IMR-90 (cell line): ENCODE results near the gene IRF6. TPM values are rescaled to one million over a fixed set of nuclear protein-coding genes. Genes with fewer than 3 reads are reported as not detected.

Experiments used
- ATAC-seq: fragments of 200-7000 bp; cut with Tn5 transposase; 2 replicates; pipeline ENCODE4 v1.9.1; 2020; ENCODE audit warnings: low read depth, mild to moderate bottlenecking, moderate library complexity
- BruUV-seq: library from RNA; stranded (reverse); fragments of 400-500 nt; replicated peaks from 2 replicates; lab custom pipeline; 2021; lab: Mats Ljungman, UMichigan
- CTCF ChIA-PET: fragments of 300-600 bp; formaldehyde crosslinking; extraction: SDS; loops from one replicate; lab custom pipeline; 2021; ENCODE audit warnings: antibody characterized with exemption; lab: Yijun Ruan, JAX
- POLR2A ChIA-PET: fragments of 300-600 bp; sonication (Branson Sonifier 250); formaldehyde crosslinking; loops from one replicate; lab custom pipeline; 2022; ENCODE audit warnings: antibody characterized with exemption; ENCODE audit not compliant: unreplicated experiment; lab: Charles Lee
- DNase-seq: peaks from one replicate; pipeline ENCODE4 v3.0.0; 2013
- H2AFZ ChIP-seq: replicated peaks from 2 replicates; pipeline ENCODE3; 2013; ENCODE audit warnings: low read length, mild to moderate bottlenecking; ENCODE audit not compliant: poor library complexity
- H2AK5ac ChIP-seq: 2 replicates; pipeline ENCODE4 v1.6.1; 2013; ENCODE audit warnings: low read depth, low read length, inconsistent platforms
- H2AK9ac ChIP-seq: replicated peaks from 2 replicates; pipeline ENCODE3; 2013; ENCODE audit warnings: mild to moderate bottlenecking, low read depth, low read length, moderate library complexity; ENCODE audit not compliant: poor library complexity
- H2BK120ac ChIP-seq: 2 replicates; pipeline ENCODE4 v1.6.1; 2013; ENCODE audit warnings: low read depth, low read length, inconsistent platforms
- H2BK15ac ChIP-seq: 3 replicates; pipeline ENCODE4 v1.6.1; 2013; ENCODE audit warnings: low read depth, low read length, inconsistent platforms
- H2BK20ac ChIP-seq: 2 replicates; pipeline ENCODE4 v1.6.1; 2013; ENCODE audit warnings: low read depth, mild to moderate bottlenecking, inconsistent platforms, low read length, moderate library complexity
- H2BK5ac ChIP-seq: 2 replicates; pipeline ENCODE4 v1.6.1; 2013; ENCODE audit warnings: mild to moderate bottlenecking, low read depth, low read length, inconsistent platforms; ENCODE audit not compliant: poor library complexity, severe bottlenecking
- H3K14ac ChIP-seq: replicated peaks from 2 replicates; pipeline ENCODE4 v1.6.1; 2013; ENCODE audit warnings: low read depth, low read length, inconsistent platforms
- H3K18ac ChIP-seq: 2 replicates; pipeline ENCODE4 v1.6.1; 2013; ENCODE audit warnings: low read depth, low read length, control low read depth
- H3K23ac ChIP-seq: 2 replicates; pipeline ENCODE4 v1.6.1; 2013; ENCODE audit warnings: low read depth, low read length, inconsistent platforms
- H3K27ac ChIP-seq: 2 replicates; pipeline ENCODE4 v1.5.1; 2013; ENCODE audit warnings: mild to moderate bottlenecking, control low read depth, low read length; ENCODE audit not compliant: insufficient read depth
- H3K27me3 ChIP-seq: 2 replicates; pipeline ENCODE4 v1.6.1; 2013; ENCODE audit warnings: low read length; ENCODE audit not compliant: control insufficient read depth, insufficient read depth
- H3K36me3 ChIP-seq: 2 replicates; pipeline ENCODE4 v1.6.1; 2013; ENCODE audit warnings: low read length, mixed read lengths; ENCODE audit not compliant: control insufficient read depth, insufficient read depth
- H3K4ac ChIP-seq: 2 replicates; pipeline ENCODE4 v1.6.1; 2013; ENCODE audit warnings: low read depth, low read length, inconsistent platforms
- H3K4me1 ChIP-seq: 2 replicates; pipeline ENCODE4 v1.6.1; 2013; ENCODE audit warnings: low read length, mixed read lengths; ENCODE audit not compliant: control insufficient read depth, insufficient read depth
- H3K4me2 ChIP-seq: 2 replicates; pipeline ENCODE4 v1.6.1; 2013; ENCODE audit warnings: low read depth, mild to moderate bottlenecking, control low read depth, low read length, moderate library complexity
- H3K4me3 ChIP-seq: 2 replicates; pipeline ENCODE4 v1.5.1; 2013; ENCODE audit warnings: low read depth, mild to moderate bottlenecking, control low read depth, low read length, moderate library complexity; ENCODE audit not compliant: insufficient read depth
- H3K56ac ChIP-seq: 2 replicates; pipeline ENCODE4 v1.6.1; 2013; ENCODE audit warnings: low read length, inconsistent platforms; ENCODE audit not compliant: insufficient read depth; ENCODE audit errors: extremely low read depth
- H3K79me1 ChIP-seq, 2 experiments: 2 replicates each; pipeline ENCODE4 v1.6.1; 2013; ENCODE audit warnings: low read length in 2 of 2, inconsistent platforms in 1 of 2, low read depth in 1 of 2
- H3K9ac ChIP-seq: 2 replicates; pipeline ENCODE4 v1.6.1; 2013; ENCODE audit warnings: low read depth, low read length, control low read depth
- H3K9me1 ChIP-seq: 2 replicates; pipeline ENCODE4 v1.6.1; 2013; ENCODE audit warnings: low read length, inconsistent platforms; ENCODE audit not compliant: insufficient read depth
- H3K9me3 ChIP-seq: 2 replicates; pipeline ENCODE4 v1.6.1; 2013; ENCODE audit warnings: low read length; ENCODE audit not compliant: control insufficient read depth, insufficient read depth
- H4K20me1 ChIP-seq: 2 replicates; pipeline ENCODE4 v1.6.1; 2013; ENCODE audit warnings: low read length, inconsistent platforms; ENCODE audit not compliant: insufficient read depth
- H4K5ac ChIP-seq: 2 replicates; pipeline ENCODE4 v1.6.1; 2013; ENCODE audit warnings: mild to moderate bottlenecking, low read depth, low read length, control low read depth
- H4K8ac ChIP-seq, 2 experiments: 2 replicates each; pipeline ENCODE4 v1.6.1; 2013; ENCODE audit warnings: low read depth in 2 of 2, low read length in 2 of 2, control low read depth in 1 of 2, inconsistent platforms in 1 of 2
- H4K91ac ChIP-seq: 2 replicates; pipeline ENCODE4 v1.6.1; 2013; ENCODE audit warnings: low read depth, low read length, inconsistent platforms; ENCODE audit not compliant: insufficient read depth
- BHLHE40 ChIP-seq: fragments of 150-350 bp; IDR thresholded peaks from 2 replicates; pipeline ENCODE4 v1.6.1; 2016; ENCODE audit warnings: mild to moderate bottlenecking, low read depth, low read length
- CEBPB ChIP-seq: IDR thresholded peaks from 2 replicates; pipeline ENCODE4 v1.6.1; 2012; ENCODE audit warnings: low read depth, low read length, improper control_type of control experiment
- CTCF ChIP-seq: conservative IDR thresholded peaks from 2 replicates; pipeline ENCODE4 v1.5.1; 2012; ENCODE audit warnings: mild to moderate bottlenecking, low read depth, low read length, improper control_type of control experiment
- FOS ChIP-seq: fragments of 150-350 bp; IDR thresholded peaks from 2 replicates; pipeline ENCODE4 v1.6.1; 2016; ENCODE audit warnings: low read depth, low read length
- MAFK ChIP-seq: IDR thresholded peaks from 2 replicates; pipeline ENCODE4 v1.6.1; 2012; ENCODE audit warnings: low read depth, low read length, improper control_type of control experiment
- MXI1 ChIP-seq: IDR thresholded peaks from 2 replicates; pipeline ENCODE4 v1.6.1; 2012; ENCODE audit warnings: low read depth, mild to moderate bottlenecking, low read length, moderate library complexity, borderline replicate concordance
- NFE2L2 ChIP-seq: fragments of 150-350 bp; IDR thresholded peaks from 2 replicates; pipeline ENCODE4 v1.6.1; 2016; ENCODE audit warnings: low read depth, mild to moderate bottlenecking, low read length
- POLR2A ChIP-seq: IDR thresholded peaks from 2 replicates; pipeline ENCODE4 v1.6.1; 2012; ENCODE audit warnings: mild to moderate bottlenecking, low read depth, low read length
- RAD21 ChIP-seq: IDR thresholded peaks from 2 replicates; pipeline ENCODE4 v1.6.1; 2012; ENCODE audit warnings: low read length, improper control_type of control experiment
- RCOR1 ChIP-seq: IDR thresholded peaks from 2 replicates; pipeline ENCODE4 v1.6.1; 2012; ENCODE audit warnings: mild to moderate bottlenecking, low read length, improper control_type of control experiment; ENCODE audit not compliant: insufficient replicate concordance
- RFX5 ChIP-seq: IDR thresholded peaks from 2 replicates; pipeline ENCODE4 v1.8.0; 2012; ENCODE audit warnings: low read depth, mild to moderate bottlenecking, low read length, moderate library complexity
- SMC3 ChIP-seq: fragments of 150-350 bp; IDR thresholded peaks from 2 replicates; pipeline ENCODE4 v1.6.1; 2016; ENCODE audit warnings: low read depth, mild to moderate bottlenecking, antibody characterized with exemption, low read length, moderate library complexity
- USF2 ChIP-seq: fragments of 150-350 bp; IDR thresholded peaks from 2 replicates; pipeline ENCODE4 v1.6.1; 2017; ENCODE audit warnings: mild to moderate bottlenecking, antibody characterized with exemption, low read length, low read depth
- WGBS, 2 experiments: methylation state at CpG; one replicate each; pipeline versions ENCODE4 v1.1.5 to v1.1.7; 2013; ENCODE audit warnings: missing lambda C conversion rate in 2 of 2; ENCODE audit not compliant: insufficient read length in 1 of 2; ENCODE audit errors: extremely low coverage in 2 of 2; 5-methylcytosine and 5-hydroxymethylcytosine counted together
- dilution Hi-C: fragments of 300-500 bp; cut with HindIII; formaldehyde crosslinking; loops from one replicate; pipeline ENCODE4 v1.14.3; 2018; ENCODE audit warnings: low sequenced_read_pairs; ENCODE audit not compliant: unreplicated experiment
- in situ Hi-C: fragments of 300-500 bp; cut with MboI; formaldehyde crosslinking; loops from 3 replicates; pipeline ENCODE4 v1.14.3; 2019; ENCODE audit warnings: low sequenced_read_pairs, inconsistent platforms, mixed read lengths
- intact Hi-C: fragments of 100-400 bp; cut with micrococcal nuclease; formaldehyde crosslinking; loops from 2 replicates; pipeline ENCODE4 v1.10.0; 2022
- polyA plus RNA-seq, 3 experiments: library from polyadenylated mRNA; depleted of rRNA; stranded (reverse); fragments of >200 nt; gene quantifications; 2 replicates each; pipeline ENCODE4 v1.2.3, GENCODE V29; 2012; ENCODE audit warnings: low replicate concordance in 1 of 3
- total RNA-seq: library from RNA; depleted of rRNA; stranded (reverse); fragments of >200 nt; gene quantifications from 2 replicates; pipeline ENCODE4 v1.2.3, GENCODE V29; 2012

The IRF6 gene
- total and polyA plus RNA-seq, 2 of the 4 experiments (the other 2 are of a cell fraction) = 1.2 to 2.9 TPM

GRCh38 chr1:209780268-209780667 lies 25.7 kb downstream of the IRF6 start:
- Histone ChIP-seq H4K20me1 (no peaks in the 10 kb centered on the region), H2BK15ac (no peak overlapping the region), H2AK9ac (no peak overlapping the region), H3K9ac (no peak overlapping the region), H2AK5ac (no peak overlapping the region), H4K5ac (no peak overlapping the region), H2BK5ac (no peak overlapping the region), H4K91ac (no peak overlapping the region), H2BK20ac (no peak overlapping the region), H2AFZ (no peak overlapping the region), H3K27ac (no peak overlapping the region), H3K14ac (no peak overlapping the region), H3K9me1 (peaks cover 8% of the 10 kb centered on the region; the same call in 1 of the 2 replicates), H3K9me3 (no peaks in the 10 kb centered on the region), H3K4ac (no peak overlapping the region), H3K4me3 (no peak overlapping the region), H3K56ac (no peak overlapping the region), H3K23ac (no peak overlapping the region), H4K8ac (no peak overlapping the region), H3K36me3 (no peaks in the 10 kb centered on the region), H3K18ac (no peak overlapping the region), H3K79me1 (peaks cover 7 to 20% of the 10 kb centered on the region in 2 experiments; a peak in 3 of 4 replicates), H3K4me2 (no peak overlapping the region), H3K4me1 (no peaks in the 10 kb centered on the region; the same call in 1 of the 2 replicates), H2BK120ac (no peak overlapping the region), H3K27me3 (no peaks in the 10 kb centered on the region)
- ChIA-PET POLR2A (no interaction called here), CTCF (no interaction called here)
- TF ChIP-seq CTCF (no peak), BHLHE40 (no peak), RCOR1 (no peak), MAFK (no peak), RAD21 (no peak), RFX5 (no peak), USF2 (no peak), MXI1 (no peak), FOS (no peak), SMC3 (no peak), CEBPB (no peak), POLR2A (no peak), NFE2L2 (no peak)
- 75% methylated on average over 2 of the region's 4 CpGs; no CpG with 5 or more reads in 1 of the 2 experiments for WGBS, 2 experiments
- no TSS peak for BruUV-seq
- in situ Hi-C loops = no loop called here
- DNase-seq (no peak), ATAC-seq (no peak)
- intact Hi-C loops = no loop called here
- dilution Hi-C loops = no loop called here
